DND-41 (cell line): Measurements from ENCODE around the gene ADISSP.

Source experiments
- ATAC-seq: fragments of 200-7000 bp; cut with Tn5 transposase; 3 replicates; pipeline ENCODE4 v1.9.1; 2021; ENCODE audit warnings: low read depth; ENCODE audit not compliant: insufficient read depth
- DNase-seq: peaks from one replicate; pipeline ENCODE4 v3.0.0-alpha.2; 2020
- H2AFZ ChIP-seq: 2 replicates; pipeline ENCODE4 v1.6.0; 2012; ENCODE audit warnings: low read depth, low read length
- H3K27ac ChIP-seq: 2 replicates; pipeline ENCODE4 v1.5.1; 2012; ENCODE audit warnings: low read length, inconsistent platforms
- H3K27me3 ChIP-seq: fragments of 200-600 bp; sonication (generic); 2 replicates; pipeline ENCODE4 v1.6.0; 2012; ENCODE audit warnings: low read length, mild to moderate bottlenecking, inconsistent platforms; ENCODE audit not compliant: insufficient read depth, poor library complexity
- H3K36me3 ChIP-seq: 2 replicates; pipeline ENCODE4 v1.5.1; 2012; ENCODE audit warnings: low read length, inconsistent platforms; ENCODE audit not compliant: insufficient read depth
- H3K4me1 ChIP-seq: 2 replicates; pipeline ENCODE4 v1.5.1; 2012; ENCODE audit warnings: mild to moderate bottlenecking, low read length; ENCODE audit not compliant: insufficient read depth
- H3K4me2 ChIP-seq: 2 replicates; pipeline ENCODE4 v1.6.0; 2012; ENCODE audit warnings: mild to moderate bottlenecking, moderate library complexity, low read length, inconsistent platforms; ENCODE audit not compliant: insufficient read depth
- H3K4me3 ChIP-seq, 2 experiments: fragments of 200-600 bp in 1 of 2; shearing (Covaris generic) in 1 of 2; 2 replicates each; pipeline ENCODE4 v1.5.1; 2012 to 2016; ENCODE audit warnings: inconsistent platforms in 2 of 2, low read length in 2 of 2, mild to moderate bottlenecking in 2 of 2, low read depth in 1 of 2, moderate library complexity in 1 of 2
- H3K79me2 ChIP-seq: 2 replicates; pipeline ENCODE4 v1.6.0; 2012; ENCODE audit warnings: low read length, inconsistent platforms; ENCODE audit not compliant: insufficient read depth
- H3K9ac ChIP-seq: 2 replicates; pipeline ENCODE4 v1.6.0; 2012; ENCODE audit warnings: low read depth, mild to moderate bottlenecking, inconsistent platforms, low read length, moderate library complexity
- H3K9me3 ChIP-seq: 2 replicates; pipeline ENCODE4 v1.5.1; 2012; ENCODE audit warnings: low read length, moderate library complexity, mild to moderate bottlenecking, inconsistent platforms; ENCODE audit not compliant: insufficient read depth, severe bottlenecking
- H4K20me1 ChIP-seq: 2 replicates; pipeline ENCODE4 v1.6.0; 2012; ENCODE audit warnings: low read length; ENCODE audit not compliant: insufficient read depth
- CTCF ChIP-seq: IDR thresholded peaks from 2 replicates; pipeline ENCODE4 v1.5.1; 2012; ENCODE audit warnings: borderline replicate concordance, low read length, moderate library complexity, mild to moderate bottlenecking; ENCODE audit not compliant: poor library complexity, severe bottlenecking; ENCODE audit errors: extremely low read depth
- EZH2 ChIP-seq: IDR thresholded peaks from 3 replicates; pipeline ENCODE4 v1.6.1; 2012; ENCODE audit warnings: borderline replicate concordance, low read depth, mild to moderate bottlenecking, moderate library complexity, low read length, inconsistent platforms; ENCODE audit not compliant: severe bottlenecking

The ADISSP gene

GRCh38 chr20:3731944-3732326, 35.6 kb downstream of the ADISSP start:
- no peak overlapping the region for H3K4me3 ChIP-seq
- TF ChIP-seq EZH2, result no peak
- no peak for TF ChIP-seq CTCF
- H3K79me2 ChIP-seq, result no peaks in the 10 kb centered on the region
- no peaks in the 10 kb centered on the region for H4K20me1 ChIP-seq
- DNase-seq, result no peak
- H3K27me3 ChIP-seq, result peaks cover 23% of the 10 kb centered on the region
- H3K4me1 ChIP-seq, result no peaks in the 10 kb centered on the region
- H3K36me3 ChIP-seq, result no peaks in the 10 kb centered on the region
- no peak overlapping the region for H3K9ac ChIP-seq
- no peak overlapping the region for H2AFZ ChIP-seq
- H3K9me3 ChIP-seq, result no peaks in the 10 kb centered on the region
- no peak for ATAC-seq
- H3K27ac ChIP-seq, result no peak overlapping the region
- H3K4me2 ChIP-seq, result no peak overlapping the region

GRCh38 chr20:3730803-3731672, 36.5 kb downstream of the ADISSP start:
- no peak overlapping the region for H3K4me2 ChIP-seq

GRCh38 chr20:3729811-3730540, 37.6 kb downstream of the ADISSP start:
- Histone ChIP-seq H3K4me2 (no peak overlapping the region), H3K36me3 (no peaks in the 10 kb centered on the region), H3K79me2 (no peaks in the 10 kb centered on the region), H4K20me1 (no peaks in the 10 kb centered on the region), H3K9ac (no peak overlapping the region), H3K9me3 (no peaks in the 10 kb centered on the region), H3K4me3 (no peak overlapping the region), H2AFZ (no peak overlapping the region), H3K27me3 (peaks cover 23% of the 10 kb centered on the region), H3K4me1 (no peaks in the 10 kb centered on the region), H3K27ac (no peak overlapping the region)
- DNase-seq (no peak), ATAC-seq (no peak)
- TF ChIP-seq EZH2, result no peak
- TF ChIP-seq CTCF, result no peak

More at GRCh38 chr20:3730803-3731672, 36.5 kb downstream of the ADISSP start:
- Histone ChIP-seq H3K79me2 (no peaks in the 10 kb centered on the region), H3K9ac (no peak overlapping the region), H4K20me1 (no peaks in the 10 kb centered on the region), H3K36me3 (no peaks in the 10 kb centered on the region), H2AFZ (no peak overlapping the region), H3K4me1 (no peaks in the 10 kb centered on the region), H3K27me3 (peaks cover 23% of the 10 kb centered on the region), H3K4me3 (no peak overlapping the region), H3K9me3 (no peaks in the 10 kb centered on the region), H3K27ac (no peak overlapping the region)
- TF ChIP-seq EZH2, result no peak
- TF ChIP-seq CTCF, result no peak
- ATAC-seq (no peak), DNase-seq (no peak)
